ENCODE measurements around the gene BRI3. TPM values are rescaled to one million over a fixed set of nuclear protein-coding genes. Genes with fewer than 3 reads are reported as not detected.

Gene BRI3
- total RNA-seq, 1 experiment from 2014 or later: 154 TPM

GRCh38 chr7:98242342-98242741 lies 39.1 kb upstream of the BRI3 start:
- Mint-ChIP-seq H3K9me3 (ENCODE audit: unreplicated experiment) (no peaks in the 10 kb centered on the region), H3K27me3 (ENCODE audit: insufficient read depth, unreplicated experiment) (no peaks in the 10 kb centered on the region), H3K27ac (ENCODE audit: low read depth, unreplicated experiment) (no peak overlapping the region), H3K4me3 (ENCODE audit: unreplicated experiment) (no peak overlapping the region), H3K36me3 (ENCODE audit: insufficient read depth, unreplicated experiment) (peaks cover 12% of the 10 kb centered on the region), H3K4me1 (ENCODE audit: insufficient read depth, unreplicated experiment) (no peaks in the 10 kb centered on the region)
- no peak for DNase-seq (ENCODE audit: unreplicated experiment)
- CTCF ChIA-PET: interaction anchor here (0.7 to 1.1 kb wide), 2 partner anchors 8 to 723 kb away, joined by 3 to 6 read pairs; no protein-coding TSS in a partner anchor
- TF ChIP-seq CTCF (IDR thresholded peaks at IDR 0.05; ENCODE audit: unreplicated experiment): no peak
- no TSS peak for BruUV-seq (replicated peaks)
- intact Hi-C loops (cut with micrococcal nuclease): no loop called here
- POLR2A ChIA-PET: no interaction called here

- Mint-ChIP-seq H3K27me3 (ENCODE audit: insufficient read depth, unreplicated experiment) (no peaks in the 10 kb centered on the region), H3K4me1 (ENCODE audit: insufficient read depth, unreplicated experiment) (no peaks in the 10 kb centered on the region), H3K4me3 (ENCODE audit: unreplicated experiment) (no peak overlapping the region), H3K9me3 (ENCODE audit: unreplicated experiment) (no peaks in the 10 kb centered on the region), H3K27ac (ENCODE audit: low read depth, unreplicated experiment) (no peak overlapping the region), H3K36me3 (ENCODE audit: insufficient read depth, unreplicated experiment) (peaks cover 12% of the 10 kb centered on the region)
- intact Hi-C loops (cut with micrococcal nuclease): no loop called here
- BruUV-seq (replicated peaks): no TSS peak
- no peak for TF ChIP-seq CTCF (IDR thresholded peaks at IDR 0.05; ENCODE audit: unreplicated experiment)
- ChIA-PET POLR2A (no interaction called here), CTCF (no interaction called here)
- DNase-seq (ENCODE audit: unreplicated experiment): no peak
These were observed 38.6 kb upstream of the BRI3 start for GRCh38 chr7:98242934-98243333.

GRCh38 chr7:98244871-98245270 lies 36.6 kb upstream of the BRI3 start:
- POLR2A ChIA-PET: no interaction called here
- DNase-seq (ENCODE audit: unreplicated experiment): no peak
- peaks cover 6% of the 10 kb centered on the region for H3K36me3 Mint-ChIP-seq (ENCODE audit: insufficient read depth, unreplicated experiment)
- CTCF ChIA-PET: no interaction called here
- H3K27ac Mint-ChIP-seq (ENCODE audit: low read depth, unreplicated experiment): no peak overlapping the region
- H3K27me3 Mint-ChIP-seq (ENCODE audit: insufficient read depth, unreplicated experiment): no peaks in the 10 kb centered on the region
- no peak for TF ChIP-seq CTCF (IDR thresholded peaks at IDR 0.05; ENCODE audit: unreplicated experiment)
- no TSS peak for BruUV-seq (replicated peaks)
- H3K4me3 Mint-ChIP-seq (ENCODE audit: unreplicated experiment): no peak overlapping the region
- H3K9me3 Mint-ChIP-seq (ENCODE audit: unreplicated experiment): no peaks in the 10 kb centered on the region
- no peaks in the 10 kb centered on the region for H3K4me1 Mint-ChIP-seq (ENCODE audit: insufficient read depth, unreplicated experiment)
- intact Hi-C loops (cut with micrococcal nuclease): no loop called here

GRCh38 chr7:98248156-98248555 lies 33.3 kb upstream of the BRI3 start:
- peaks cover 4% of the 10 kb centered on the region for H3K36me3 Mint-ChIP-seq (ENCODE audit: insufficient read depth, unreplicated experiment)
- intact Hi-C loops (cut with micrococcal nuclease): no loop called here
- H3K9me3 Mint-ChIP-seq (ENCODE audit: unreplicated experiment): no peaks in the 10 kb centered on the region
- no peak for DNase-seq (ENCODE audit: unreplicated experiment)
- no peak overlapping the region for H3K27ac Mint-ChIP-seq (ENCODE audit: low read depth, unreplicated experiment)
- BruUV-seq (replicated peaks): no TSS peak
- H3K27me3 Mint-ChIP-seq (ENCODE audit: insufficient read depth, unreplicated experiment): no peaks in the 10 kb centered on the region
- CTCF ChIA-PET: interaction anchor here (1.0 to 1.3 kb wide), 2 partner anchors 80 to 154 kb away, joined by 3 to 4 read pairs; no protein-coding TSS in a partner anchor
- H3K4me1 Mint-ChIP-seq (ENCODE audit: insufficient read depth, unreplicated experiment): peaks cover 5% of the 10 kb centered on the region
- POLR2A ChIA-PET: no interaction called here
- H3K4me3 Mint-ChIP-seq (ENCODE audit: unreplicated experiment): no peak overlapping the region
- no peak for TF ChIP-seq CTCF (IDR thresholded peaks at IDR 0.05; ENCODE audit: unreplicated experiment)
